Activated CD8-positive, alpha-beta memory T cell treated with anti-CD3 and anti-CD28 coated beads for 1 hour (primary cell): Measurements from ENCODE around the gene IRF2BP1.

Experiments used
- DNase-seq, 2 donors: peaks; one replicate each; pipeline ENCODE4 v3.0.0-alpha.2; 2020; ENCODE audit warnings: low read depth in 1 of 2; ENCODE audit errors: extremely low read depth in 1 of 2

The IRF2BP1 gene

DNA sequence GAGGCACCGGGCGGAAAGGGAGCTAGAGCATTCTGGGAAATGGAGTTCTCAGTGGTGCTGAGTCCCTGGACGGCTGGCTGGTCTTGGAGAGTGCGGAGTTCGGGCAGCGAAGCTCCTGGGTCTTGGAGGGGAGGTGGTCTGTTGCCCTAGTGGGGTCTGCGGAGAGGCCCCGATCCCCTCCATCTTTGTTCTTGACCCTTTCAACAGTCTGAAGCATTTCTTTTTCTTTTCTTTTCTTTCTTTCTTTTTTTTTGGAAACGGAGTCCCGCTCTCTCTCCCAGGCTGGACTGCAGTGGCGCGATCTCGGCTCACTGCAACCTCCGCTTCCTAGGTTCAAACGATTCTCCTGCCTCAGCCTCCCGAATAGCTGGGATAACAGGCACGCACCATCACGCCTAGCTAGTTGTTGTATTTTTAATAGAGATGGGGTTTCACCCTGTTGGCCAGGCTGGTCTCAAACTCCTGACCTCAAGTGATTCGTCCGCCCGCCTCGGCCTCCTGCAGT lies 22.6 kb downstream of the IRF2BP1 start:
- DNase-seq: no peak

DNA sequence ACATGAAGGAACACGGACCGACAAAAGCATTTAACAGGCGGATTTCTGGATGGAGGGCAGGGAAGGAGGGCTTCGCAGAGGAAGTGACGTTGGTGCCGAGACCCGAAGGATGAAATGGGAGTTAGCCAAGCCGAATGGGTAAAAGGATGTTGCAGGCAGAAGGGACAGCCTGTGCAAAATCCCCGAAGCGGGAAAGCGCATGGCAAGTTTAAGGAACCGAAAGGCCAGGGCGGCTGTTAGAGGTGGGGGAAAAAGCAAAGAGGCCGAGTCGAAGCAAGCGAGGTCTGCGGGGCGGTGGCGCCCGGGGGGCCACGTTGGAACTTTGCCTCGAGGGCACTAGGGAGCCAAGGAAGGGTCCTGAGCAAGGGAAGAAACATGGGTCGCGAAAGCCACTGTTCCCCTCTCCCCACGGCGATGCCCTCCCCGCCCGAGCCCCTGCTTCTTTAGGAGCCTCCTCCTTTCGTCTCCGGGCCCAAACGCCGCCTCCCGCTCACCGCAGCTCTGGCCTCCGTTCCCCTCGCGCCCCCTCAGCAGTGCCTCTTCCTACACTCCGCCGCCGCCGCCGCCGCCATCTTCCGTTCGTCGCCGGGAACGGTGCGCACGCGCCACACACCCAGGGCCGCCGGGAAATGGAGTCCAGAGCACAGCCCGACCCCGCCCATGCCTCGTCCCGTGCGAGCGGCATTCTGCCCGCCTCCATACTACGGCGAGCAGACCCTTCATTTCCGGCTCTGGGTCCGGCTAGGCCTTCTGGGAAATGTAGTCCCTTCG lies 23.2 kb downstream of the IRF2BP1 start, which contains the start of gene SYMPK:
TSS of gene SYMPK (minus strand) at position 584 of the 771 bp plus-strand sequence. CDS start 8,652 bp downstream, outside the sequence.
- peak; percentile 94 to 97 for DNase-seq

DNA sequence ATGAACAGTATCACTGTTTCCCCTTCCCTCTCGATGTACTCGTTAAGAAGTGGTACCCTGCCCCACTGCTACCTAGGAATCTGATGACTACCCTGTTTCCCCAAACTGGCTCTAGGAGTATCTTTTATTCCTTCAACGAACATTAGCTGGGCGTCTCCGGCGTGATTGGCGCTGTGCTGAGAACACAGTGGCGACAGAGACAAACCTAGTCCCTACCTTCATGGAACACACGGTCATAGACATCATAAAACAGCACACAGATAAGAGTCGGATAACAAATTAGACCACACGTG lies 23.7 kb downstream of the IRF2BP1 start:
- no peak for DNase-seq

DNA sequence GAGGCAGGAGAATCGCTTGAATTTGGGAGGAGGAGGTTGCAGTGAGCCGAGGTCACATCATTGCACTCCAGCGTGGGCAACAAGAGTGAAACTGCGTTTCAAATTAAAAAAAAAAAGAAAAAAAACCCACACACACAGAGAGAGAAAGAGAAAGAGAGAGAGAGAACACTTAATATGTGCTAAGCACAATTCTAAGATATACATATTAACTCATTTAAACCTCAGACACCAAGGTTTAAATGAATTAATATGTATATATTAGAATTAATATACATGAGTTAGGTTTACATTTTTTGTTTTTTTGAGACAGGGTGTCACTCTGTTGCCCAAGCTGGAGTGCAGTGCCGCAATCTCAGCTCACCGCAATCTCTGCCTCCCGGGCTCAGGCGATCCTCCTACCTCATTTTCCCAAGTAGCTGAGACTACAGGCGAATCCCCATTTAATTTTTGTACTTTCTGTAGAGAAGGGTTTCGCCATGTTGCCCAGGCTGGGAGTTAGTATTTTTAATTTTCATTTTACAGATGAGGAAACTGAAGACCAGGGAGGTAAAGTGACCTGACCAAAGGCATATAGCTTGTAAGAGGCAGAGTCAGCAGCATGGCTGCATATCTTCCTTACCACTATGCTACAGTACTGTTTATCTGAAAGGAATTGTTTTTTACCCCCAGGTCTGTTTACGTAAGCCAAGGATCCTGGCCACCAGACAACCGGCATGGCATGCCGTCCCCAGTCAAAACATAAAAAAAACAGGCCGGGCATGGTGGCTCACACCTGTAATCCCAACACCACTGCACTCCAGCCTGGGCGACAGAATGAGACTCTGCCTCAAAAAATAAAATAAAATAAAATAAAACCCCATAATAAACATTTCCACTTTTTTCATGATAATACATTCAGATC lies 25.3 kb downstream of the IRF2BP1 start:
- no peak for DNase-seq

DNA sequence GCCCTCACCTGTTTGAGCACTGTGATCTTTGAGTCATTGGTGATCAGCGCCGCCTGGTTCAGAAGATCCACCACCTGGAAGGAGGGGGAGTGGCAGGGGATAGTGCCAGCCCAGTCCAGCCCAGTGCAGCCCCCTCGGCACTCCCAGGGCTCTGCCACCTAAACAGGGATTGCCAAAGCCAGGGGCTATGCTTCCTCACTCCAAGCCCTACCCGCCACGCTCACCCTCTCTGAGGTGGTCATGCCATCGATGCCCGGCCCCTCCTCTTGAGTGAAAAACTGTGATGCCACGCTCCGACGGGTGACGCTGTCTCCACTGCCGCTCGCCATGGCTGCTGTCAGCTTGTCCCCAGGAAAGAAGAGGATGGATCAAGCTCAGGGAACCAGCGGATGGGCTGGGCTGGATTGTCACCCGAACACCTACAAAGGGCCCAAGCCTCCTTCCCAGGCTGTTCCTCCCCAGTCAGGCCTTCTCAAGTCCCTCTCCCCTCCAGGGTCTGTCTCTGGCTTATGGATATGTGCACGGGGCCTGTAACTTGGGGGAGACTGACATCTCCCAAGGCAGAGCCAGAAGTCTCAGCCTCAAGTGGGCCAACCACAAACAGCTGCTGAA lies 31.7 kb downstream of the IRF2BP1 start:
- DNase-seq: no peak

DNA sequence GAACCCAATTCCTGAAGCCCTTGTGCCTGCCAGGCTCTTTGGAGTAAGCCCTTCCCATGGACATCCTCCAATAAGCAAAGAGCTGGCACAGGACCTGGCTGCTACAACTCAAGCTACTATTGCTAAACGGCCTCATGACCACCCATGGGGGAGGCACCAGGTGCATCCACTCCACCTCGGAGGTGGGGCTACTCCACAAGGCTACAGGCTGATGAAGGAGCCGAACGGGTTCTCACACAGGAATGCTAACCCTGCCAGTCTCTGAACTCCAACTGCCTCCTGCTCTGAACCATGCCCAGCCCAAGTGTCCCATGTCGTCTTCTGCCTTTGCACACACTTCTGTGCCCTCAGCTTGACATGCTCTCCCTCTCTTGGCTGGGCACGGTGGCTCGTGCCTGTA lies 33.0 kb downstream of the IRF2BP1 start:
- DNase-seq: no peak

DNA sequence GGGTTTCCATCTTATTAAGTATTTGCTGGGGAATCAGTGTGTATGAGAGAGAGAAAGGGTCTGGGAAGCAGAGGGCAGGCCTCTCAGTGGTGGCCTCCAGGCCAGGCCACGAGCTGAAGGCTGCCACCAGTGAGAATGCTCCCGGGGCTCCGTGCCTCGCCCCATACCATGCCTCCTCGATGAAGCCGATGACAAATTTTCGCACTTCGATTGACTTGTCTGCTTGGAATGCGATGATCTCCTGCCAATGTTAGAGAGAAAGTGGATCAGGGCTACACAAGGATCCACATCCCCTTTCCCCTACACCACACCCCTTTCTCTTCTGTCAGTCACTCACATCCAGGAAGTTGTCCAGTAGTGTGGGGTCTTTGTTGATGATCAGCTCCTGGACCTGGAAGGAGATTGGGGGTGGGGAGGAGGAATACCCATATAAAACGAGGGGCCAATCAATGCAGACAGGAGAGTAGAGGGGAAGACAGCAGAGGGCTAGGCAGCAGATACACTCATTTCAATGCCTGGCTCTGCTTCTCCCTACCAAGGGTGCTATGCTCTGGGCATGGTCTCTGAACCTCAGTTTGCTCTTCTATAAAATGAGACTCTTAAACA lies 33.7 kb downstream of the IRF2BP1 start:
- DNase-seq: no peak

DNA sequence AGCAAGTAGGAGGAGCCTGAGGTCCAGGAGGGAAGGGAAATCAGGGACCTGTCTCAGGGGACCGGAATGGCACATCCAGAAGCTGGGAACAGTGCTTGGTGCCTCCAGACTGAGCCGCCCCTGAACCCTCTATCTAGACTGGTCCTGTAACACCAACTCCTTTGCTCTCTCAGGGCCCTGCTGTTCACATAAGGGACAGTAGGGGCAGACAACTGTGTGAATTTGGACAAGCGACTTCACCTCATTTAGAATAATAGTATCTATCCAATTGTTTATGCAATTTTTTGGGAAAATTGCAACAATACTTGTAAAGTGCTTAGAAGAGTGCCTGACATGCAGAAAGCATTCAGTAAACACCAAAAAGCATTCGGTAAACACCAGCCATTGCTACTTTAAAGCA lies 37.0 kb downstream of the IRF2BP1 start:
- no peak for DNase-seq

DNA sequence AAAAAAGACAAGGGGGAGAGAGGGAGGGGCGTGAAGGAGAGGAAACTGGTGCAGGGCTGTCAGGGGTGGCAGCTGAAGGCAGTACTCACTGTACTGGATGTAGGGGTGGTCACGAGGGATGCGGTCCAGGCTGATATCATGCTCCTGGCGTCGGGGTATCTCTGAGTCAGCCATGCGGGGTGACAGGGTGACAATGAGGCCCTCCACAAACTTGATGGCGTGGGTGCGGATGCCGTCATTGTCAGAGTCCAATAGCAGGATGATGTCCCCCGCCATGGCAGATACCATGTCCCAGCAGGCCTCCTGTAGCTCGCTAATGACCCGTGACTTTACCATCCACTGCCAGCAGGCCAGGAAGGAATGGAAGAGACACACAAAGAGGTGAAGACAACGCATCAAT lies 38.3 kb downstream of the IRF2BP1 start:
- DNase-seq: no peak

DNA sequence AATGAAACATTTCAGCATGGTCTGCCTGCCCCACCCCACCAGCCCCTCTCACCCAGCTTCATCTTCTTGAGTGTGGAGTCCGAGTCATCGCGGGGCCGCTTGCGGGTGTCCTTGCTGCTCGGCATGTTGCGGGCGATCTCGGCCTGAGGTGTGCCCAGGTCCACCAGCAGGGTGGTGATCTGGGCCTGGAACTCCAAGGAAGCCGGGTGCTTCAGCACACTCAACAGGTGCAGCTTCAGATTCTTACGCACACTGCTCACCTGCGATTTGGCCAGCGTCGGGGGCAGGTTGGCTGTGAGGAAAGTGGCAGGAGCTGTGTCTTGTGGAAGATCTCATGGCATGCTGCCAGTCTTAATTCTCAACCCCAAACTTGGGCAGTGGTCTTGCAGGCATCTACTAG lies 43.7 kb downstream of the IRF2BP1 start:
- no peak for DNase-seq

DNA sequence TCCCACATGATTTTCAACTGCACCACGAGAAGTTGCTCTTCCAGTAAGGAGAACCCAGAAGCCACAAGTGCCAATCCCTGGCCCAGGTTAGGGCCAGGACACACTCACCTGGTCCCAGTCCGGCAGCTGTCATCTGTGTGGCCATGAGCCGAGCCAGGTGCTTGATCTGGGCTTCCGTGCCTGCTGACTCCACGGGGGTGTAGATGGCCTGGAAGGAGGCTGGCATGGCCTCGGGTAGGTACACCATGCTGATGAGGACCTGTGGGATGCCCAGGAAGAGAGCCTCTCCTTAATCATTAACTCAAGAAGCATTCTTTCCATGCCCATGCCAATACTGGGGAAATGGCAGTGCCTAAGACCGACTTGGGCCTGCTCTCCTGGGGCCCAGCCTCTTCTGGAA lies 51.0 kb downstream of the IRF2BP1 start:
- DNase-seq: no peak
